Activated CD8-positive, alpha-beta memory T cell treated with anti-CD3 and anti-CD28 coated beads for 36 hours (primary cell): ENCODE results near the gene PNPLA2. TPM values are rescaled to one million over a fixed set of nuclear protein-coding genes. Genes with fewer than 3 reads are reported as not detected.

Experiments used
- CTCF ChIA-PET: fragments of 350-600 bp; sonication (Branson Sonifier 250); formaldehyde crosslinking; loops from one replicate; lab custom pipeline; 2021; ENCODE audit warnings: antibody characterized with exemption; lab: Charles Lee
- POLR2A ChIA-PET: fragments of 350-600 bp; sonication (Branson Sonifier 250); formaldehyde crosslinking; loops from one replicate; lab custom pipeline; 2021; ENCODE audit warnings: antibody characterized with exemption; lab: Charles Lee
- total RNA-seq, 2 experiments: library from RNA; stranded (reverse); gene quantifications; one replicate each; pipeline ENCODE4 v1.2.3, GENCODE V29; 2021

PNPLA2 gene
- total RNA-seq, 2 experiments from 2014 or later: 38.5 to 44.3 TPM

DNA sequence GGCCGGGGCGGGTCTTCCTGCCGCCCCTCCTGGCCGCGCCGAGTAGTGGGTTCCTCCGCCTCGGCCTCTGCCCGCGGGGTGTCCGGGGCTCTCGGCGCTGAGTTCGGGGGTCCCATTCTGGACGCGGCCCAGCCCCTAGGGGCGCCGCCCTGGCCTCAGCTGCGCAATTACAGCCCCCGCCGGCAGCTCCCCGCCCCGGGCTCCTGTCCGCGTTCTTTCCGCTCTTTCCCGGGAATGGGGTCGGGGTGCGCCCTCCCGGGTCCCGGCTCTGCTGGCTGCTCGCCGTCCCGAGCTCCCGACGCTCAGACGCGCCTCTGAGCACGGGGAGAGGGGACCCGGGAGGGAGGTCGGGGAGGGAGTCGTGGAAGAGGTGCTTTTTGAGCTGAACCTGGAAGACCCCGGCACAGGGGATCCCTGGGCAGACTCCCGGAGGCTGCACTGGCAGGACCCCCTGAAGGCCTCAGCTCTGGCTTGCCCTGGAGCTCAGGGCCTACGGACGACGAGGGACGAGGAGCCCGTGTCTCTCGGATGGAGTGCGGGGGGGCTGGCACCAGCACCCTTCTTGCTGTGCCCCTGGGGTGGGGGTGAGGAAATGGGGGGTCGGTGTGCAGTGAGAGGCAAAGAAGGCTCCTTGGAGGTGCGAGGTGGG is 24.5 kb downstream of the PNPLA2 start:
- ChIA-PET POLR2A (interaction anchor here (0.8 to 1.4 kb wide), 4 partner anchors 9 to 466 kb away, joined by 3 to 8 read pairs (median 5); partner anchors contain the start of genes CHID1 and TOLLIP), CTCF (interaction anchor here (0.6 to 1.7 kb wide), 6 partner anchors 9 to 211 kb away, joined by 3 to 6 read pairs (median 4); no protein-coding TSS in a partner anchor)

DNA sequence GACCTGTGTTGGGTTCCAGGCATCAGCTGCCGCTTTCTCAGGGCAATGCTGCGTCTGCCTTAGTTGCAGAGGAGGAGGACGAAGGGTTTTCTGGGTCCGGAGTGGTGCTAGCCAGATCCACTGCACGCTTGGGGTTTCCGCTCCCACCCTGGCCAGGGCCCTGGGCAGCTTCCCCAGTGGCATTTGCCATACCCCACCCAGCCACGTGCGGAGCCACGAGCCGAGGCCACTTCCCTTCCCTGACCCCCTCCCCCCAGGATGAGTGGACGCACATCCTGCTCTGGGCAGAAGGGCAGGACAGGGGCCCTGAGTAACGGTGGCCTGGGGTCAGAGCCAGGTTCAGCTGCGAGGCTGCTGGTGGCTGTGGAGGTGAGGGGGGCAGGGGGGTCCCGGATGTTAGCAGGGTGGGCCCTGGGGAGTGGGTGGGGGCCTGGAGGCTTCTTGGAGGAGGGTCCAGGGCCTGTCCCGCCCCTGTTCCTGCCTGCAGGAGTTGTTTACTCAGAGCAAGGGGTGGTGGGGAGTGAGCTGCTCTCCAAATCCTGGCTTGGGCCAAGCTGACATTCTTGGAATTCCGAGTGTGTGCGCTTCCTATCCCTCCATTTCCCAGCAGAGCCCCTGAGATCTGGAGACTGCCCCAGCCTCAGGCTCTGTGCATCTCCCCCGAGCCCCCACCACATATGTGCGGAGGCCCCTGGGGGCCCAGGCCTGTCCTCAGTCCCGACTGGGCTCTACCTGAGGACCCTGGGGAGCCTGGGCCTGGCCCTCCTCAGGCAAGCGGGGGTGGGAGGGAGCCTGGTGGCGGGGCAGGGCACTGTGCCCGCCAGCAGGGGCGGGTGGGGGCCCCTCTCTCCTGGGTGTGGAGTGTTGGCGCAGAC is 25.3 kb downstream of the PNPLA2 start:
- ChIA-PET POLR2A (interaction anchor here (1.1 to 1.4 kb wide), 2 partner anchors 66 to 466 kb away, joined by 3 to 8 read pairs; partner anchors contain the start of genes CHID1 and TOLLIP), CTCF (interaction anchor here (0.8 to 1.7 kb wide), 4 partner anchors 13 to 211 kb away, joined by 3 to 6 read pairs (median 4); no protein-coding TSS in a partner anchor)

DNA sequence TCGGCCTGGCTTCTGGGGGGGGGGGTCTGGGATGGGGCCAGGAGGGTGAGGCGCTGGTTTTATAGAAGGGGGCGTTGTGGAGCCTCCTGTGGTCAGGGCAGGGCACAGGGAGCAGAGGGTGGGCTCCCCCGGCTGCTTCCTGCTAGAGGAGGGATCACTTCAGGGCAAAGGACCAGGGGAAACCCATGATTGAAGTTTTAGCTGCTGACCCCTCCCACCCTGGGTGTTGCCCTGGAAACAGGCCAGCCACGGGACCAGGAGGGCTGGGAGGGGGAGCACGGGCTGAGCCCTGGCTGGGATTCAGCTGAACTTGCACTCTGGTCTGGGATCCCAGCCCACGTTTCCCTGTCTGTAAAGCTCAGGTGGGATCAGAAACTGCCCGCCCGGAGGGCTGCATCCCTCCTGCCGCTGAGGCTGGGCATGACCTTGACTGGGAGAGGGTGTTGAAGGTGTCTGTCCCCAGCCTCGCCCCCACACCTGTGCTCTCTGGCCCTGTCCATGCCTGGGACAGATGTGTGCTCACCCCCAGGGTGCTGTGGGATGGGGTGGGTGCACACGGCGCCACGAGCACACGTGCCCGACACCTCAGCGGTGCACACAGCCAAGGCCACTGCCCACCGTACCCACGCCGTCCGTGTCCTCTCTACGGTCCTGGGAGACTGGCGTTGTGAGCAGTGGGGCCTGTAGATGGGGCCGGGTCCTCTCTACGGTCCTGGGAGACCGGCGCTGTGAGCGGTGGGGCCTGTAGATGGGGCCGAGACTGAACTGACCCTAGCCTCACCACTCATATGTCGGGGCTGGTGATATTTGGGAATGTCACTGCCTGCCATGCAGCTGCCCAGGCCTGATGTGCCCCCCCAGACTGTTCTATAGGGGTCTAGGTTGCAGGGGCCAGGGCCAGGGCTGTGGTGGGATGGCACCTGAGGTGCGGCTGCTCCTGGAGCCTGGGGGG is 26.3 kb downstream of the PNPLA2 start:
- ChIA-PET CTCF (no interaction called here), POLR2A (no interaction called here)

DNA sequence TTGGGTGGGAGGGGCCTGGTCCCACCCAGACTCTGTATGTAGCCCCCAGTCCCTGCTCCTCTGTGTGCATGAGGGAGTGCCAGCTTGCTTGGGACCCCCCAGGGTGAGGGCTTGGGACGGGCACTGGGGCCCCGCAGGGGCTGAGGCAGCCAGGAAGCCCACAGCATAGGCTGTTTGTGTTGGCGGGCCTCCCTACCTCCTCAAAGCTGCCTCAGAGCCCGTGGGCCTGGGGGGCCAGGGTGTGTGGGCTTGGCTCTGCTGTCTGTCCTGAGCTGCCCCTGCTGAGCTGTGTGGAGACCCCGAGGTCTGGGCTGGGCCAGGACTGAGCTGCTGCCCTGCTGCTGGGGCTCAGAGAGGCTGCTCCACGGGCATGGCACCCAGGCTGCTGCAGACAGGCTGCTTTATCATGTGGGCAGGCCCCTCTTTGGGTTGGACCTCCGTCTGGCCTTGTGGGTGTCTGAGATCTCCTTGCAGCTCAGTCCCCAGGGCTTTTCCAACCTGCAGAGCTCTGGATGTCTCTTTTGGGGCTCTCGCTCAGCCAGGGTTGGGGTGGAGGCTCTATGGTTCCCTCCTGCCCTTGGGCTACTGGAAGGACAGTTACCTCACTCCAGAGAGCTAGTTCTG is 27.3 kb downstream of the PNPLA2 start:
- CTCF ChIA-PET: interaction anchor here (1.0 kb wide), 2 partner anchors 12 to 206 kb away, joined by 3 read pairs; no protein-coding TSS in a partner anchor
- POLR2A ChIA-PET: no interaction called here

DNA sequence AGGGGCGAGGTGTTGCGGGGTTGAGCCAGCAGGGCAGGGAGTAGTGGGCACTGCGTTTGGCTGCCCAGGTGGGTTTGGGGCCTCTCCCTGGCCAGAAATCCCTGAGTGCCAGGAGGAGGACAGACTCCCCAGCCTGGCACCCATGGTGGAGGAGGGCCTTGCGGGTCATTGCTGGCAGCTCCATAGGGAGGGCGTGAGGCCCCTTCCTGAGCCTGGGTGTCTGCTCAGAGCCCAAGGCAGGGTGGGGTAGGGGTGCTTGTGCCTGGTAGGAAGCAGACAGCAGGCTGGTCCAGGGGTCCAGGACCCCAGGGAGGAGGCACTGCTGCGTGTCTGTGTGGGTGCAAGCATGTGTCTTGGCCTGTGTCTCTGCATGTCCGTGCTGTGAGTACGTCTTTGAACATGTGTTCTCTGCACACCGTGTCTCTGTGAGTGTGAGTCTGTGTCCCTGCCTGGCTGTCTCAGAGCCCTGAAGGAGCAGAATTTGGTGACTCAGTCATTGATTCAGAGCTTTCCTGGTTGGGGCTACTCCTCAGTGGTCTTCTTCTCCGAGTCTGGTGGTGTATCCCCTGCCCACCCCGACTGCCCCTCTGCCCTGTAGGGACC is 27.9 kb downstream of the PNPLA2 start:
- CTCF ChIA-PET: interaction anchor here (0.5 to 3.0 kb wide), 5 partner anchors 13 to 205 kb away, joined by 3 to 25 read pairs (median 3); no protein-coding TSS in a partner anchor

DNA sequence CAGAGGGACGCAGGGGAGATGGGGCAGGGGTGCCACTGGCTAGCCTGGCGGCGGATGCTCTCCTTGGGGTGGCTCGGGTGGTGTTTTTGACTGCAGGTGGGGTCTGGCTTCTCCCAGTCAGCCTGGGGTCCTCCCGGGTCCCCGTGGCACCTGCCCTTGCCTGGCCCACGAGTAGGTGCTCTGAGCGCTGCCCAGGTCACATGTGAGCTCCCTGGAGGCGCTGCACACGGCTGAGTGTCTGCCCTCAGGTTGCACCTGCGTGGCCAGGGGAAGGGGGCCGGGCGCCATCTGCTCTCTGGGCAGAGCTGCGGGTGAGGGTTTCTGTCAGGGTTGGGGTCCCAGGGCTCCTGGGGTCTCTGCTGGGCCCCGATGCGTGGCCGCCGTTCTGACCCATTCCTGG is 29.2 kb downstream of the PNPLA2 start:
- CTCF ChIA-PET: interaction anchor here (0.8 to 3.0 kb wide), 16 partner anchors 8 to 207 kb away, joined by 3 to 25 read pairs (median 3); no protein-coding TSS in a partner anchor

More for the DNA sequence above, 27.9 kb downstream of the PNPLA2 start:
- POLR2A ChIA-PET: no interaction called here

DNA sequence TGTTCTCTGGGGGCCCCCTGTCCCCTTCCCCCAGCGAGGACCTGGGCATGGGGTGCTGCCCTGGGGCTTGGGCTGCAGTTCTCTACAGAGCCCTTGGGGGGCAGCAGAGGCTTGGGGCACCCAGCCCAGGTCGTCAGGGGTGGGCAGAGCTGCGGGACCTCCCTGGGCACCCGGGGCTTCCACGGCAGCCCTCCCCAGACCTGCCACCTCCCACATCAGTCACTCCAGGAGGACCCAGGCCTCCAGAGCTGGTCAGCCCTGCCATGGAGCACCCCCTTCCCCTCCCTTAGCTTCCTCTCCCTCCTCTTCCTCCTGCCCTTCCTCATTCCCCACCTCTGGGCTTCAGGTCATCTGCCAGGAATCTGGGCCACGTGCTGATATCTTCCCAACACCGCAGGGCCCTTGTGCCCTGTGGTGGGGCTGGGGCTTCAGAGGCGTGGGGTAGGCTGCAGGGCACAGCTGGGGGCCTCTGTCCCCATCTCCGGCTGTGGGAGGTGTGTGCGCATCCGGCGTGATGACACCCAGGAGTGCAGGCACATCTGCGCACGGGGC is 29.7 kb downstream of the PNPLA2 start:
- ChIA-PET POLR2A (interaction anchor here (0.7 kb wide), 1 partner anchor 11 kb away, joined by 3 read pairs; no protein-coding TSS in a partner anchor), CTCF (interaction anchor here (0.9 to 3.0 kb wide), 16 partner anchors 9 to 206 kb away, joined by 3 to 25 read pairs (median 4); no protein-coding TSS in a partner anchor)

More for the DNA sequence above, 29.2 kb downstream of the PNPLA2 start:
- POLR2A ChIA-PET: interaction anchor here (0.7 kb wide), 1 partner anchor 11 kb away, joined by 3 read pairs; no protein-coding TSS in a partner anchor

DNA sequence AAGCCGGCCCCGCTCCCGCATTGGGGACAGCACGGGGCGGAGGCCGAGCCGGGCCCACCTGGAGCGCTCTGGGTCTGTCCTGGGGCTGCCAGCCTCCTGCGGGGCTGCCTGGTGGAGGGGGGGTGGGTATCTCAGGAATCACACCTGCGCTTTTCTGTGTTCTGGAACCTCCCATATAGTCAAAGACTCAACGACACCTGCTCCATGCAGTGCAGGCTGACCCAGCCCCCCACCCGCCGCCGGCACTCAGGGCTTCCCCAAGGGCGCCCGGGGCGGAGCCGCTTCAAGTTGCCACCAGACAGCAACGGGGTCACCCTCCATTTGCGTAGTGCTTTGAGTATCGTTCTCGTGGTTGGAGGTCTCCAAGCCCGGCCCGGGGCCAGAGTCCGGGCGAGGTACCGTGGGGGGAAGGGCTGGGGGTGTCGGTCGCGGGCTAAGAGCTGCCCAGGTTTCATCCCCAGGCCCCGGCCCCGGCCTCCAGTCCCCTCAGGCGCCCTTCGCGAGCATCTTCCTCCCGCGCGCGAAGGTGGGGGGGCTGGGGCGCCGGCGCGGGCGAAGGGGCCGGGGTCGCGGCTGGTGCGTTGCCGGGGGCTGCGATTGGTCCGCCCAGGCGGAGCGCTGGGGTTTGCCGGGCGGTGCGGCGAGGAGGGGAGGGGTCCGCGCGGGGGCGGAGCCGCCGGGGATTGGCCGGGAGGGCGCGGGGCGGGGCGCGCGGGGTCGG is 30.6 kb downstream of the PNPLA2 start:
- ChIA-PET CTCF (interaction anchor here (0.9 to 3.0 kb wide), 9 partner anchors 12 to 205 kb away, joined by 3 to 25 read pairs (median 5); no protein-coding TSS in a partner anchor), POLR2A (no interaction called here)

DNA sequence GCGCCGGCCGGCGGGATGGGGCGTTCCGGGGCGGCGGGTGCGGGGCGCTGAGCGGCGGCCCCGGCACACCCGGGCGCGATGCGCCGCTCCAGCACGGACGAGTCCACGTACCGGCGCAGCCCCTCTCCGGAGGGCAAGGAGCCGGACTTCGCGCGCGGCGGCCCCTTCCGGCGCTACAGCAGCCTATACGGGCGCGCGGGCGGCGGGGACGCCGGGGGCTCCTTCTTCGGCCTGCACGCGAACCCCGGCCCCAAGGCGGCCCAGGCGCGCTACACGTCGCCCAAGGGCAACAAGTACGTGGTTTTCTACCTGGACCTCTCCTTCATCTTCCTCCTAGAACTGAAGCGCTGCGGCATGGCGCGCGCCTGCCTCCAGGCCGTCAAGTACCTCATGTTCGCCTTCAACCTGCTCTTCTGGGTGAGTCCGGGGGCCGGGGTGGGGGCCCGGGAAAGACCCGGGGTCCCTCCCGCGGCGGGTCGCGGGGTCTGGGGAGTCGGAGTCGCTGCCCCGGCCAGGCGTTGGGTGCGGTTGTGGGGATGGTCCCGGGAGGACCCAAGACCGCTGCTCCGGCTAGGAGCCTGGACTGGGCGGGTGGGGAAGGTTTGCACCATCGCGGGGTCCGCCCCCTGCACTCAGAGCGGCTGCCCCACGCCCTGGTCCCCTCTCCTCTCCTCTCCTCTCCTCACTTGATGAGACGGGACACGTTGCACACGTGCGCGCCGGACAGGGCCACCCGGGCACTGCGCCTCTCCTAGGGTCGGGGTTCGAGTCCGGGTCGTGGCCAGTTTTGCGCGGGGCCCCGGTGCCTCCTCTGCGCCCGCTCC is 31.4 kb downstream of the PNPLA2 start:
- POLR2A ChIA-PET: no interaction called here

DNA sequence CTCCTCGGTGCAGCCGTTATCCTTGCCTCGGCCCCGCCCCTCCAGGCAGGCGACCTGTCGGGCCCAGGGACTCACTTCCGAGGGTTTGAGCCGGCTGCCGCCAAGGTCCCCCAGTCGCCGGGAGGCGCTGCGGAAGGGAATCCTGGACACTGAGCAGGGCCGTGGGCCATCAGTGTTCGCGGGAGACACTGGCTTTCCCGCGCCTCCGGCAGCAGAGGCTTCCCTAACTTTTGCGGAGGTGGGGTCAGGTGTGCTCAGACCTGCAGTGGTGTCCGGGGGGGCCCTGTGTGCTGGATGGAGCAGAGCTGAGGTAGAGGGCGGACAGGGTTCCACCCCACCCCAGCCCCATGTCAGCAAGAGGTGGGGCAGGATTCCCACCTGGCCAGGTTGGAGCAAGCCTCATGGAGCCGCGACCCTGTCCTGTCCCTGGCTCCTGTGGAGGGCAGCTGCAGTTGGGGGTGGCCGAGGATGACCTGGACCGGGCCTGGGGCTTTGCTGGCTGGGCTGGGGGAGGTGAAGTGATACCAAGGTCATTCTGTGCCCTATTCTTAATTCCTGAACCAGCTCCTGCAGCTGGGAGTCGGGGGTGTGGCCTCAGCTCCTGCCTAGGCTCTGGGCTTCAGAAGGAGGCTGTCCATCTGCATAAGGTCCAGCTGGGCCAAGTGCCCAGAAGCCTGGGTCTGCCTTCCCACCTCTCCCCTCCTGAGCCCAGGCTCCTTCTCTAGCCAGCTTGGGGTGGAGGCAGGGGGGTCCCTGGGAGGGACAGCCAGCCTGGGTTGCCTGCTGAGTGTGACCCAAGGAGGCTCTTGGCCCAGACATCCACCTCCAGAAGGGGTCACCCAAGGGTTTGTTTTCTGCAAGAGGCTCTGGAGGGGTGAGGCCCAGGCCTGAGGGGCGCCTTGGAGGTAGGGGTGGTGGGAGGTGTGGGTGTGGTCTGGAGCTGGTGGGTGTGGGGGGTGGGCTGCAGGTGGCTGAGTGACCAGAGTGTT is 32.4 kb downstream of the PNPLA2 start:
- CTCF ChIA-PET: interaction anchor here (0.6 kb wide), 1 partner anchor 36 kb away, joined by 3 read pairs; no protein-coding TSS in a partner anchor
- POLR2A ChIA-PET: no interaction called here

More for the DNA sequence above, 31.4 kb downstream of the PNPLA2 start:
- CTCF ChIA-PET: interaction anchor here (3.0 kb wide), 1 partner anchor 200 kb away, joined by 25 read pairs; no protein-coding TSS in a partner anchor

DNA sequence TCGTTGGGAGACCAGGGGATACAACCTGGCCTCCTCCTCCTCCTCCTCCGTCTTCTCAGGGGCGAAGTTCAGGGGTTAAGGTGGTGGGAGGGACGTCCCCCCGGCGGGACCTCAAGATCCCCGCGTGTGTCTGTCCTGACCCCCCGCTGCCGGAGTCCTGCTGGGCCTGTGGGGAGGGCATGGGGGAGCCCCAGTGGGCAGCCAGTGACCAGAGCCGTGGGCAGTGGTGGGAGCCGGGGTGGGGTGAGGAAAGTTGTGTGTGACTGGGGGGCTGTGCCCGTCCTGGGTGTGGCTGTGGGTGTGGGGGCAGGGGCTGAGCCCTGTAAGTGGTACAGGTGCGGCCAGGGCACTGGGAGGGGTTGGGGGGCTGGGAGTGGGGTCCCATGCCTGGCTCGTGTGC is 34.0 kb downstream of the PNPLA2 start:
- POLR2A ChIA-PET: no interaction called here
- CTCF ChIA-PET: no interaction called here

DNA sequence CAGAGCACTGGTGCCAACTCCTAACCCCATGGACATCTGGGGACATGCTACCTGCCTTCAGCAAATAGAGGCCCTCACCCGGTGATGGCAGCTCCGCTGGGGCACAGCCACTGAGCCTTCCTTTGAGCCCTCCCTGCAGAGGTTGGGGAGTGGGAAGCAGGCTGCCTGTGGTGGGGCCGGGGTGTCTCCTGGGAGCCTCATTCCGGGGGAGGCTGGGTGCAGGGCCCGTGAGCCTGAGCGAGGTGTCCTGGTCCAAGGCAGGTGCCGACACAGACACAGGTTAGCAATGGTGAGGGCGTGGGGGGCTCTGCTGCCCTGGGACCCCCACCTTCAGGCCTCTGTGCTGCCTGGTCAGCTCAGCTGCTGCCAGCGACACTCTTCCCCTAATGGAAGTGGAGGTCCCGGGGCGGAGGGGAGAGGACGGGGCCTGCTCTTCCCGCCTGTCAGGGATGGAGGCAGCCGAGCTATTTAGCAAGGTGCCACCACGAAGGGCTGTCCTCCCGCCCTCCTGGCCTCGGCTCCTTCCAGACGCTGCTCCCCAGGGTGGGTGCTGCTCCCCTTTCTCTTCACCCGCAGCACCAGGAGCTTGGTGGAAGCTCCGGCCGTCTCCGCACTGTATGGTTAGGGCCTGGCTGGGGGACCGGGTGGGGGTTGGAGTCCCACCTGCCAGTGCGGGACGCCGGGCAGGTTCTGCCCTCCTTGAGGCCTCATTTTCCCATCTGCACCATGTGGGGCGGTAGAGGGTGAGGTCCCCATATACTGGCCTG is 35.2 kb downstream of the PNPLA2 start:
- ChIA-PET POLR2A (no interaction called here), CTCF (no interaction called here)

DNA sequence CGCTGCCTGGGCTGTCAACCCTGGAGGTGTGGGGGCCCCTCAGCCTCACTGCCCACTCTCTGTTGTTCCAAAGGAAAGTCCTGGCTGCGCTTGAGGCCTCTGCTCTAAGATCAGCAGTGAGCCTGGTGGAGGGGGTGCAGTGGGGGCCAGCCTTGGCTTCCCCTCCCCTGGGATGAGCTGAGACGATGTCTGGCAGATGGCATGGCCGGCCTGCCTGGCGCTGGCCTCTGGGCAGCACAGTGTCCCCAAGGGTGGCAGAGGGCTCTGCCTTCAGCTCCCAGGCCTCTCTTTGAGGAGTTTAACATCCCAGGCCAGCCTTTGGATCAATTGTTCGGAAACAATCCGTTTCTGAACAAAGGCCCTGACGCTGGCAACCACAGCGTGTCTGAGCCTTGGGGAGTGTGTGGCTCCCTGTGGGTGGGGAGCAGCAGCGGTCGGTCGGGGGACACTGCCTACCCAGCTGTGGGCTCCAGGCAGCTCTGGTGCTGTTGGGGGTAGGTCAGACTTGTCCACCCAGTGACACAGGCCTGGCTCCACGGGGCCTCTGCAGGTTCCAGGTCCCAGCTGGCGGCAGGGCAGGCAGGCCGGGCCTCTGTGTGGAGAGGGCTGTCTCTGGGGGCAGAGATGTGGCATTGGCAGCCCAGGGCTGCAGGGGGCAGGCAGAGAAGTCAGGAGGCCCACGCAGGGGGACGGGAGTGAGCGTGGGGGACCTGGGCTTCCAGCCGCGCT is 36.1 kb downstream of the PNPLA2 start:
- ChIA-PET CTCF (no interaction called here), POLR2A (no interaction called here)
